Skeletal muscle tissue (tissue), 4 donors: ENCODE results near the gene HPCAL4. TPM values are rescaled to one million over a fixed set of nuclear protein-coding genes. Genes with fewer than 3 reads are reported as not detected.

ENCODE experiments used
- H3K27ac ChIP-seq: one replicate; pipeline ENCODE4 v1.7.0; 2013; ENCODE audit warnings: mild to moderate bottlenecking, low read depth, low read length, inconsistent platforms
- H3K27me3 ChIP-seq, 3 donors: one replicate each; pipeline ENCODE4 v1.7.0; 2013; ENCODE audit warnings: low read length in 3 of 3; ENCODE audit not compliant: control insufficient read depth in 3 of 3, insufficient read depth in 3 of 3
- H3K36me3 ChIP-seq, 3 donors: one replicate each; pipeline ENCODE4 v1.7.0; 2013; ENCODE audit warnings: low read length in 3 of 3; ENCODE audit not compliant: control insufficient read depth in 3 of 3, insufficient read depth in 3 of 3
- H3K4me1 ChIP-seq, 3 donors: one replicate each; pipeline ENCODE4 v1.7.0; 2013; ENCODE audit warnings: low read length in 3 of 3, mild to moderate bottlenecking in 3 of 3; ENCODE audit not compliant: control insufficient read depth in 3 of 3, insufficient read depth in 3 of 3
- H3K4me3 ChIP-seq, 3 donors: one replicate each; pipeline ENCODE4 v1.7.0; 2013; ENCODE audit warnings: low read length in 3 of 3
- H3K9ac ChIP-seq, 3 donors: one replicate each; pipeline ENCODE4 v1.7.0; 2013; ENCODE audit warnings: low read length in 3 of 3, mild to moderate bottlenecking in 3 of 3, moderate library complexity in 2 of 3, low read depth in 1 of 3
- H3K9me3 ChIP-seq, 3 donors: one replicate each; pipeline ENCODE4 v1.7.0; 2013; ENCODE audit warnings: low read length in 3 of 3; ENCODE audit not compliant: control insufficient read depth in 3 of 3
- total RNA-seq: library from RNA; depleted of rRNA; stranded (reverse); fragments of >200 nt; gene quantifications from one replicate; pipeline ENCODE4 v1.2.3, GENCODE V29; 2014
- donor health status: Osteomylitis.

Gene HPCAL4
- total RNA-seq, 1 donor from 2014 or later = 0.52 TPM

DNA sequence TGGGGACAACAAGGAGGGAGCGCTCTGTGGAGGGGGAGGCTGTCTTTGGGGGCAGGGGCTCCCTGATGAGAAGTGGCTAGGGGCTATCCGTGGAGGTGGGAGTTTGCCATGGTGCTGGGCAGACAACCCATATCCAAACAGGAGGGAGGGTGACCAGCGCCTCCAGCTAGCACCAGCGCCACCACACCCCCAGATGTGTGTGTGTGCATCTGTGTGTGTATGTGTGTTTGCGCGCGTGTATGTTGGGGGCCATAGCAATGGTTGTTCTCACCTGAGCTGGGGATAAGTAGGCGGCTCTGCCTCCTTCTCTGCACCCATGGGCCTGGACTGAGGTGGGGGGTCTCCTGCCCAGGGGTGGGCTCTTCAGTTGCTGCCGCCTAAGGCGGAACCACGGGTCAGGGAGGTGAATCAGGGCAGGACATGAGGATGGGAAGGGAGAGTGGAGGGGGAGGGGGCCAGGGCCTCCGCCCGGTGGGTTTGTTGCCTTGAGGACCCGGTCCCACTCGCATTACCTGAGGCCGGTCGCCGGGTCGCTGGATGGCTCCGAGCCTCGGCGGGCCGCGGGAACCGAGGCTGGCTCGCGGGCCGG lies 345 bp downstream of the HPCAL4 start:
- Histone ChIP-seq H3K36me3 (no peaks in the 10 kb centered on the region), H3K9me3 (no peaks in the 10 kb centered on the region), H3K27ac (no peak overlapping the region), H3K9ac (peak overlapping the region in 1 of 3 donors; percentile 25), H3K27me3 (peaks cover 19 to 32% (median 24%) of the 10 kb centered on the region in 3 donors), H3K4me1 (peaks cover 34 to 38% (median 37%) of the 10 kb centered on the region in 3 donors), H3K4me3 (peak overlapping the region in 2 of 3 donors; percentile 58 to 70)

DNA sequence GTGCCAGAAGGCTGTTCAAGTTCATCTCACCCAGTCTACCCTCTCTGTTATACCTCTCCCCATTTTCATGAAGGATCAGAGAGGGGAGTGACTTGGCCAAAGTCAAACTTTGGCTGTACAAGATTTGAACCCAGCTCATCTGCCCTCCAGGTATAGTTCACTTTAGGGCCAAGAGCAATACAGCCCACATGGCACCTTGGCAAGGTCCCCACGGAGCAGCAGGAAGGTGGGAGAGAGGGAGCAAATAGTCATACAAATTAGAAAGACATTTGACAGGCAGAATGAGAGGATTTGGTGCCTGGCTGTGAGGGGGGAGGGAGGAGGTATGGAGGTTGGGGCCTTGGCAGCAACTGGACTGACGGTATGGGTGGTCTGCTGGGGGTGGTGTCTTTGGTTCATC lies 1.0 kb downstream of the HPCAL4 start:
- Histone ChIP-seq H3K9ac (no peak overlapping the region), H3K27me3 (peaks cover 19 to 32% (median 24%) of the 10 kb centered on the region in 3 donors), H3K4me3 (no peak overlapping the region), H3K4me1 (peaks cover 30 to 34% (median 33%) of the 10 kb centered on the region in 3 donors), H3K27ac (no peak overlapping the region), H3K9me3 (no peaks in the 10 kb centered on the region), H3K36me3 (no peaks in the 10 kb centered on the region)

DNA sequence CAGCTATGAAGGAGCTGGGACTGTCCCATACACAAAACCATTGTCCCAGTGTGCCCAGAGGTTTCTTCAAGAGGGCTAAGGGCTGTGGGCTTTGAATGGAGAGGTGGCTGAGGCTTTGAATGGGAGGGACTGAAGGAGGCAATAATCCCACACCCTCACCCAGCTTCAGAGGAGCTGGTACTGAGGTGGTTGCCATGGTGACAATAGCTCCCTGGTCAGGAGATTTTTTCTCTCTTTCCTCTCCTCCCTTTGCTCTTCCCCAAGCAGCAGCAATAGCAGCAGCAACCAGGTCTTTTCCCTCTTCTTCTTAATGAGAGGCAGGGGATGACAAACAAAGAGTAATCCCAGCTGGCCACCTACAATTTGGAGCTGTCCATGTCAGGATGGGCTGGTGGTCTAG lies 1.6 kb downstream of the HPCAL4 start:
- Histone ChIP-seq H3K9me3 (no peaks in the 10 kb centered on the region), H3K27ac (no peak overlapping the region), H3K27me3 (peaks cover 21 to 34% (median 26%) of the 10 kb centered on the region in 3 donors)

DNA sequence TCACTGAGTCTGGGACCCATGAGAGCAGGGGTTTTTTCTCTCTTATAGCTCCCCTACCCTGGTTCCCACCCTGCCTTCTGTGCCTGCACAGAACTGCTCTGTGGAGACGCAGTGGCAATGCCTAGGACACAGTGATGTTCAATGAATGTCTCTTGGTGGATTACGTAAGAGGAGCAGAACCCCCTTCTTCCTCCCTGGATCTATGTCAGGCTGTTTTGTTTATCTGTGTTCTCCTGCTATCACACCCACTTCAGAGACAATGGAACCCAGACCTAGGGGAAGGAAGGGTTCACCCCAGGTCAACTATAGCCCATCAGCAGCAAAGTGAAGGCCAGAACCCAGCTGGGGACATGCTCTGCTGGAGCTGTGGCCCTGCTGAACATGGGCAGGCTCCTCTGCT lies 2.0 kb downstream of the HPCAL4 start:
- Histone ChIP-seq H3K9ac (no peak overlapping the region), H3K27ac (no peak overlapping the region), H3K4me3 (no peak overlapping the region), H3K27me3 (peaks cover 25 to 36% (median 30%) of the 10 kb centered on the region in 3 donors), H3K4me1 (peaks cover 21 to 25% (median 23%) of the 10 kb centered on the region in 3 donors), H3K36me3 (no peaks in the 10 kb centered on the region), H3K9me3 (no peaks in the 10 kb centered on the region)

More for the DNA sequence above, 1.6 kb downstream of the HPCAL4 start:
- Histone ChIP-seq H3K9ac (no peak overlapping the region), H3K4me3 (no peak overlapping the region), H3K4me1 (peaks cover 25 to 29% (median 27%) of the 10 kb centered on the region in 3 donors), H3K36me3 (no peaks in the 10 kb centered on the region)

GRCh38 chr1:39688706-39689105 lies 2.5 kb downstream of the HPCAL4 start:
- Histone ChIP-seq H3K27me3 (peaks cover 27 to 38% (median 30%) of the 10 kb centered on the region in 3 donors), H3K9ac (no peak overlapping the region), H3K4me3 (no peak overlapping the region), H3K27ac (no peak overlapping the region), H3K4me1 (peaks cover 18 to 22% (median 21%) of the 10 kb centered on the region in 3 donors), H3K36me3 (no peaks in the 10 kb centered on the region), H3K9me3 (no peaks in the 10 kb centered on the region)

- Histone ChIP-seq H3K9me3 (no peaks in the 10 kb centered on the region), H3K9ac (no peak overlapping the region), H3K27me3 (peaks cover 30 to 37% (median 37%) of the 10 kb centered on the region in 3 donors), H3K4me1 (peaks cover 12 to 16% (median 15%) of the 10 kb centered on the region in 3 donors), H3K27ac (no peak overlapping the region), H3K36me3 (no peaks in the 10 kb centered on the region), H3K4me3 (no peak overlapping the region)
Measured at GRCh38 chr1:39687243-39687642, 4.0 kb downstream of the HPCAL4 start.

DNA sequence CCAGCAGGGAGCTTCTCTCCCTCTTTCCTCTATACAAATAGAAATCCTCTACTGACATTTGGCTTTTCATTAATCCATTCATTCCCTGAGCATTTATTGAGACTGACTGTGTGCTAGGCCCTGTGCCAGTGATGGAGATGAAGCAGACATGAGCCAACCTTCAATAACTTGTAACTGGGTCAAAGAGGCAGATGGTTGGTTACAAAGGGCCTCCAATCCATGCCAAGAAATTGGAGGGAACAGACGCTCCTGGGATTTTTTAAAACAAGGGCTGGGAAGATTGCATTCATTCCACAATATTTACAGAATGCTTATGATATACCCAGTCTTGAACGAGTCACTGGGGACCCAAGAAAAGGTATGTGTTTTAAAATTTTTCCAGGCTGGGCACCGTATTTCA lies 6.2 kb downstream of the HPCAL4 start:
- peaks cover 17 to 36% (median 36%) of the 10 kb centered on the region in 3 donors for H3K27me3 ChIP-seq
- no peaks in the 10 kb centered on the region for H3K4me1 ChIP-seq
- H3K9me3 ChIP-seq = no peaks in the 10 kb centered on the region
- H3K27ac ChIP-seq = no peak overlapping the region
- no peak overlapping the region for H3K9ac ChIP-seq
- no peaks in the 10 kb centered on the region for H3K36me3 ChIP-seq
- H3K4me3 ChIP-seq = no peak overlapping the region

GRCh38 chr1:39684313-39684664 lies 6.9 kb downstream of the HPCAL4 start:
- Histone ChIP-seq H3K9me3 (no peaks in the 10 kb centered on the region), H3K27me3 (peaks cover 17 to 35% (median 33%) of the 10 kb centered on the region in 3 donors), H3K4me1 (no peaks in the 10 kb centered on the region), H3K4me3 (no peak overlapping the region), H3K27ac (no peak overlapping the region), H3K9ac (no peak overlapping the region), H3K36me3 (no peaks in the 10 kb centered on the region)

- H3K4me3 ChIP-seq = no peak overlapping the region
- no peaks in the 10 kb centered on the region for H3K9me3 ChIP-seq
- H3K36me3 ChIP-seq = no peaks in the 10 kb centered on the region
- H3K4me1 ChIP-seq = no peaks in the 10 kb centered on the region
- H3K9ac ChIP-seq = peak overlapping the region in 1 of 3 donors; percentile 3
- no peak overlapping the region for H3K27ac ChIP-seq
- H3K27me3 ChIP-seq = peaks cover 17 to 33% (median 32%) of the 10 kb centered on the region in 3 donors
Measured at GRCh38 chr1:39683591-39684312, 7.5 kb downstream of the HPCAL4 start.

DNA sequence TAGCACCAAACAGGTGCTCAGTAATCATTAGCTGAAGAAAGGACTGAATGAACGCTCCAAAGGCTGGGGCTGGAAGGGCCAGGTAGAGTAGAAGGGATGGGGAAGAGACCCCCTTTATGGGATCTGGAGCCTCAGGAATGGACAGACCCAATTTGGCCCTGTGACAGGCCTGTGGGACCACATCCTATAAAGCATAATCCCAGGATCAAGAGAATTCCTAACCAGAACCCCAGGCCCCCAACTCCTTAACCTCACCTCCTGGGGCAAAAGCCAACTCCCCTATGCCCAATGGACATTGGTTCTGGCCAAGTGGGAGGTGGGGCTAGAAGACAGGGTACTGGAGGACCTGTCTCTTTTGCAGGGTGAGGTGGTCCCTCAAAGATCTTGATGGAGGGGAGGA lies 9.2 kb downstream of the HPCAL4 start:
- peaks cover 0 to 5% (median 4%) of the 10 kb centered on the region in 3 donors for H3K4me1 ChIP-seq
- no peaks in the 10 kb centered on the region for H3K36me3 ChIP-seq
- H3K4me3 ChIP-seq = no peak overlapping the region
- no peak overlapping the region for H3K9ac ChIP-seq
- H3K27ac ChIP-seq = no peak overlapping the region
- no peaks in the 10 kb centered on the region for H3K9me3 ChIP-seq
- peaks cover 10 to 29% (median 26%) of the 10 kb centered on the region in 3 donors for H3K27me3 ChIP-seq
